GM18907 (cell line): ENCODE results near the gene PHACTR1.

Source experiments
- ATAC-seq: cut with Tn5 transposase; IDR thresholded peaks from one replicate; pipeline ENCODE4 v1.9.1; 2021; ENCODE audit warnings: mild to moderate bottlenecking, moderate library complexity; ENCODE audit not compliant: unreplicated experiment

PHACTR1 gene

GRCh38 chr6:13248584-13248985 lies 532.0 kb downstream of the PHACTR1 start:
- no peak for ATAC-seq

- ATAC-seq, result no peak
Measured at GRCh38 chr6:13248994-13249393, 532.4 kb downstream of the PHACTR1 start.

- no peak for ATAC-seq
Measured at GRCh38 chr6:13249817-13250216, 533.2 kb downstream of the PHACTR1 start.

GRCh38 chr6:13250703-13251102 lies 534.1 kb downstream of the PHACTR1 start:
- no peak for ATAC-seq

GRCh38 chr6:13251242-13251641 lies 534.7 kb downstream of the PHACTR1 start:
- ATAC-seq, result no peak

GRCh38 chr6:13252790-13253189 lies 536.2 kb downstream of the PHACTR1 start:
- no peak for ATAC-seq

GRCh38 chr6:13253272-13253671 lies 536.7 kb downstream of the PHACTR1 start:
- ATAC-seq, result no peak

GRCh38 chr6:13256266-13257001 lies 539.9 kb downstream of the PHACTR1 start:
- ATAC-seq, result no peak

- peak; percentile 41 for ATAC-seq
Measured at GRCh38 chr6:13259393-13259792, 542.8 kb downstream of the PHACTR1 start.

- ATAC-seq, result no peak
Measured at GRCh38 chr6:13260101-13260598, 543.6 kb downstream of the PHACTR1 start.

GRCh38 chr6:13260831-13261230 lies 544.3 kb downstream of the PHACTR1 start:
- ATAC-seq, result peak; percentile 38

- peak; percentile 77 for ATAC-seq
Measured at GRCh38 chr6:13261464-13261994, 545.0 kb downstream of the PHACTR1 start.

- no peak for ATAC-seq
Measured at GRCh38 chr6:13262302-13263230, 546.0 kb downstream of the PHACTR1 start.

GRCh38 chr6:13263669-13264068 lies 547.1 kb downstream of the PHACTR1 start:
- ATAC-seq, result no peak

- no peak for ATAC-seq
Measured at GRCh38 chr6:13267142-13267651, 550.6 kb downstream of the PHACTR1 start.

GRCh38 chr6:13268913-13269518 lies 552.4 kb downstream of the PHACTR1 start:
- ATAC-seq, result no peak

GRCh38 chr6:13272131-13273046 lies 555.8 kb downstream of the PHACTR1 start:
- ATAC-seq, result peak; percentile 55

- ATAC-seq, result no peak
Measured at GRCh38 chr6:13273202-13273930, 556.8 kb downstream of the PHACTR1 start.
